Measurements from ENCODE around the gene NELL1. TPM values are rescaled to one million over a fixed set of nuclear protein-coding genes. Genes with fewer than 3 reads are reported as not detected.

NELL1 gene
- total and polyA plus RNA-seq, 2 donors (not counting 3 experiments of a cell fraction or from before 2014, with no cell fraction given): not detected

GRCh38 chr11:21588754-21589153 is 919.4 kb downstream of the NELL1 start:
- H3K9ac ChIP-seq (replicated peaks; ENCODE audit: extremely low read depth, insufficient read depth, low read length): no peak overlapping the region
- no TSS peak for BruUV-seq (replicated peaks)
- no peaks in the 10 kb centered on the region for H3K9me1 ChIP-seq (replicated peaks; ENCODE audit: control insufficient read depth, extremely low read depth, insufficient read depth, low read length)
- H3K4me1 ChIP-seq (ENCODE audit: control insufficient read depth, extremely low read depth, insufficient read depth, low read length): no peaks in the 10 kb centered on the region
- no peak overlapping the region for H3K27ac ChIP-seq (ENCODE audit: insufficient read depth, low read depth, low read length)
- H4K20me1 ChIP-seq (replicated peaks; ENCODE audit: control insufficient read depth, extremely low read depth, insufficient read depth, low read length): no peaks in the 10 kb centered on the region
- H3K79me2 ChIP-seq (ENCODE audit: control insufficient read depth, insufficient read depth, low read length): no peaks in the 10 kb centered on the region
- CTCF ChIA-PET: no interaction called here
- H2AFZ ChIP-seq (ENCODE audit: low read depth, low read length): no peak overlapping the region
- H3K4me2 ChIP-seq (ENCODE audit: insufficient read depth, low read length): no peak overlapping the region
- no peaks in the 10 kb centered on the region for H3K9me3 ChIP-seq (replicated peaks; ENCODE audit: control insufficient read depth, insufficient read depth, low read length)
- no peak overlapping the region for H3K4me3 ChIP-seq (replicated peaks in 1 of 3; ENCODE audit: insufficient read depth in 1 of 3, low read depth in 1 of 3, low read length in 3 of 3)
- H3K36me3 ChIP-seq (ENCODE audit: control insufficient read depth in 2 of 2, extremely low read depth in 1 of 2, insufficient read depth in 2 of 2, low read length in 2 of 2): no peaks in the 10 kb centered on the region
- TF ChIP-seq MYC (IDR thresholded peaks at IDR 0.05; ENCODE audit: low read depth, low read length): no peak
- no peak for TF ChIP-seq POLR2AphosphoS5 (IDR thresholded peaks at IDR 0.05; ENCODE audit: insufficient read depth, low read depth, low read length)
- H3K27me3 ChIP-seq (ENCODE audit: control insufficient read depth in 2 of 2, insufficient read depth in 2 of 2, low read length in 2 of 2): no peaks in the 10 kb centered on the region
- dilution Hi-C loops (cut with MboI; ENCODE audit: extremely low pct_ligation_motif_present, low sequenced_read_pairs) (no loop called here), intact Hi-C loops (cut with micrococcal nuclease) (no loop called here)
- POLR2A ChIA-PET: no interaction called here
- FAIRE-seq: no peak
- DNase-seq (ENCODE audit: low read depth, low spot score): no peak

GRCh38 chr11:21602699-21603098 is 933.3 kb downstream of the NELL1 start:
- Histone ChIP-seq H3K9me1 (replicated peaks; ENCODE audit: control insufficient read depth, extremely low read depth, insufficient read depth, low read length) (no peaks in the 10 kb centered on the region), H4K20me1 (replicated peaks; ENCODE audit: control insufficient read depth, extremely low read depth, insufficient read depth, low read length) (no peaks in the 10 kb centered on the region), H3K4me2 (ENCODE audit: insufficient read depth, low read length) (no peak overlapping the region), H3K36me3 (ENCODE audit: control insufficient read depth in 2 of 2, extremely low read depth in 1 of 2, insufficient read depth in 2 of 2, low read length in 2 of 2) (no peaks in the 10 kb centered on the region), H3K27me3 (ENCODE audit: control insufficient read depth in 2 of 2, insufficient read depth in 2 of 2, low read length in 2 of 2) (no peaks in the 10 kb centered on the region), H3K79me2 (ENCODE audit: control insufficient read depth, insufficient read depth, low read length) (no peaks in the 10 kb centered on the region), H3K4me3 (replicated peaks in 1 of 3; ENCODE audit: insufficient read depth in 1 of 3, low read depth in 1 of 3, low read length in 3 of 3) (no peak overlapping the region), H3K9ac (replicated peaks; ENCODE audit: extremely low read depth, insufficient read depth, low read length) (no peak overlapping the region), H2AFZ (ENCODE audit: low read depth, low read length) (no peak overlapping the region), H3K27ac (ENCODE audit: insufficient read depth, low read depth, low read length) (no peak overlapping the region), H3K4me1 (ENCODE audit: control insufficient read depth, extremely low read depth, insufficient read depth, low read length) (no peaks in the 10 kb centered on the region), H3K9me3 (replicated peaks; ENCODE audit: control insufficient read depth, insufficient read depth, low read length) (peaks cover 6% of the 10 kb centered on the region)
- intact Hi-C loops (cut with micrococcal nuclease) (no loop called here), dilution Hi-C loops (cut with MboI; ENCODE audit: extremely low pct_ligation_motif_present, low sequenced_read_pairs) (no loop called here)
- POLR2A ChIA-PET: no interaction called here
- TF ChIP-seq JUN (IDR thresholded peaks at IDR 0.05; ENCODE audit: borderline replicate concordance, insufficient read depth, insufficient read length, low read depth) (no peak), MYC (IDR thresholded peaks at IDR 0.05; ENCODE audit: low read depth, low read length) (no peak)
- FAIRE-seq (no peak), DNase-seq (ENCODE audit: low read depth, low spot score) (no peak)
- BruUV-seq (replicated peaks): no TSS peak
- CTCF ChIA-PET: no interaction called here

Measured in endothelial cell of umbilical vein (primary cell).